HG02759 (cell line): ENCODE data around the gene KATNBL1.

ENCODE experiments used
- ATAC-seq: cut with Tn5 transposase; IDR thresholded peaks from one replicate; pipeline ENCODE4 v1.9.1; 2021; ENCODE audit warnings: mild to moderate bottlenecking, moderate library complexity; ENCODE audit not compliant: unreplicated experiment

The KATNBL1 gene, protein sequence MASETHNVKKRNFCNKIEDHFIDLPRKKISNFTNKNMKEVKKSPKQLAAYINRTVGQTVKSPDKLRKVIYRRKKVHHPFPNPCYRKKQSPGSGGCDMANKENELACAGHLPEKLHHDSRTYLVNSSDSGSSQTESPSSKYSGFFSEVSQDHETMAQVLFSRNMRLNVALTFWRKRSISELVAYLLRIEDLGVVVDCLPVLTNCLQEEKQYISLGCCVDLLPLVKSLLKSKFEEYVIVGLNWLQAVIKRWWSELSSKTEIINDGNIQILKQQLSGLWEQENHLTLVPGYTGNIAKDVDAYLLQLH

DNA sequence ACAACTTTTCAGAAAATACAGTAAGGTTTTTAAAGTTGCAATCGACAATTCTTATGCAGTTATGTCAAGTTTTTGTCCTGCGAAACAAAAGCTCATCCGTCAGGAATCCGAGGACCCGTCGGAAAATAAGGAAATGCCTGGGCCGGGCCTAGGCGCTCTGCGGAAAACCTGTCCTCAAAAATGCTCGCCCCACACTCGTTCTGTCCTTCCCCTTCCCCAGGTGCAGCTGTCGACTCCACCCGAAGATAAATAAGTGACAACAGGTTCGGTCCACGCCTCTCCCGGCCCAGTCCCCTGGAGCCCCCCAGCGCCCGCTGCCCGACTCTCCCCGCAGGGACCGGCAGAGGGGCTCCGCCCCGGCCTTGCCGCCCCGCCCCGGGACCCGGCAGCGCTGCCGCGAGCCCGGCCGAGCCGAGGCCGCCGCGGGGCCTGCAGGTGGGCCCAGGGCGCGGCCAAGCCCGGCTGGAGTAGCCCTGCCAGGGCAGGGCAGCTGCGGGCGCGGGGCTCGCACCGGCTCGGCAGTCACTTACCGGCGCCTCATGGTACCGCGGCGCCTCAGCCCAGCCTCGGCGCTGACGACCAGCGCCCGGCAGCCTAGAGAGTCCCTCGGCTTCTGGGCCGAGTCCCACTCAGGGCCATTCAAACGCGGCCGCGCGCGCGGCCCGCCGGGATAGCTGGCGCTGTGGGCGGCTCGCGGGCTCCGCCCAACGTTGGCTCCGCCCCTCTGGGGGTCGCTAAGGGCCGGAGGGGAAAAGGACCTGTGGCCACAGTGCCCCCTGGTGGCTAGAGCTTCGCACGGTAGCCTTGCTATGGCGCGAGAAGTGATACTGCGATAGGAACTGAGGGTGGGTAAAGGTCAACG is at the start of gene KATNBL1:
TSS of gene KATNBL1 (minus strand) at position 676 of the 862 bp plus-strand sequence. CDS start 46,420 bp downstream, outside the sequence.
- peak; percentile 98 for ATAC-seq

DNA sequence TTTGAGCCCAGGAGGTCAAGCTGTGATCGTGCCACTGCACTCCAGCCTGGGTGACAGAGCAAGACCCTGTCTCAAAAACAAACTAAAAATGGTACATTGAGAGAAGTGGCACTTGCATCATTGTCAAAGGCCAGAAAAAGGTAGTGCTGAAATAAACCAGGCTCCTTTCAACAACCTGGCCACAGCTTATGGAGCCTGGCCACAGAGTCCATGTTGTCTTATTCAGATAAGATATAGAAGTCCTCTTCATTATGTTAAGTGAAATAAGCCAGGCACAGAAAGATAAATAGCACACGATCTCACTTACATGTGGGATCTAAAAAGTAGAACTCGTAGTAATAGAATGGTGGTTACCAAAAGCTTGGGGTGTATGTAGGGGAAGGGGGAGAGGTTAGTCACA is 49.7 kb upstream of the KATNBL1 start:
- ATAC-seq: no peak

DNA sequence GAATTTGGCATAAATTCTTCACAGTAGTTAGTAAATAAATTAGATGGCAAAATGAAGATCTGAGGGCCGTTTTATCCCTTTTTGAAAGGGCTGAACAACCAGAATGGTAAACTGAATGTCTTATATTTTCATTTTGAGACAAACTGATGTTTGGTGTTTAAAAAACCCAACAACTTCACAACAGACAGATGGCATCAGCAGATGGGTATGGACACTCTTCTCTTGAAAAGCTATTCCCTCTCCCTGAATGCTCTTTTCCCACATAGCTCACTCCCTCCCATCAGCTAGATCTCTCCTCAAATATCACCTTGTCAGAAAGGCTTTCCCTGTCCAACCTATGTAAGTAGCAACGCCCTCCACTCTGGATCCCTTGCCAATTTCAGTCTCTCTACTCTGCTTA is 48.3 kb upstream of the KATNBL1 start:
- no peak for ATAC-seq

- ATAC-seq: no peak
These were observed 42.6 kb upstream of the KATNBL1 start for GRCh38 chr15:34252545-34252944.

- no peak for ATAC-seq
These were observed 38.3 kb upstream of the KATNBL1 start for GRCh38 chr15:34248190-34248589.

DNA sequence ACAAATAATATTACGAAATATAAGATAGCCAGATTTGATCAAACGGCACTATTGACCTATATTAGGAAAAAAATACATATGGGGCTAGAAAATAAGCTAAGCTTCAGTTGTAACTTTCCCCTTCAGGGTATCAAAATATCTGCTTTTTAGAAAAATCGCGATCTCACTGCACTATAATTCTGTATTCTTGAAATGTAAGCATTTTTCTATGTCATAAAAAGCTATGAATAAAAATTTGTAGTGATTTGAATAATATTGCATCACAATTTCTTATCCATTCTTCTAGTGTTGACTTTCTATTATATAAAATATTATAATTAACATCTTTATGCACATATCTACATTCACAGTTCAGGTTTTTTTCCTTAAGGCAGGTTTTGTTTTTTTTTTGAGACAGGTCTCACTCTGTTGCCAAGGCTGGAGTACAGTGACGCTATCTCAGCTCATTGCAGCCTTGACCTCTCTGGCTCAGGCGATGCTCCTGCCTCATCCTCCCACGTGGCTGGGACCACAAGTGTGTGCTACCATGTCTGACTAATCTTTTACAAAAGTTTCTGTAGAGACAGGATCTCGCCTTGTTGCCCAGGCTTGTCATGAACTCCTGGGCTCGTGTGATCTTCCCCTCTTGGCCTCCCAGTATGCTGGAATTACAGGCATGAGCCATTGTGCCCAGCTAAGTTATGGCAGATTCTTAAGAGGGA is 36.5 kb upstream of the KATNBL1 start:
- no peak for ATAC-seq

- ATAC-seq: no peak
These were observed 33.3 kb upstream of the KATNBL1 start for GRCh38 chr15:34243226-34243625.

DNA sequence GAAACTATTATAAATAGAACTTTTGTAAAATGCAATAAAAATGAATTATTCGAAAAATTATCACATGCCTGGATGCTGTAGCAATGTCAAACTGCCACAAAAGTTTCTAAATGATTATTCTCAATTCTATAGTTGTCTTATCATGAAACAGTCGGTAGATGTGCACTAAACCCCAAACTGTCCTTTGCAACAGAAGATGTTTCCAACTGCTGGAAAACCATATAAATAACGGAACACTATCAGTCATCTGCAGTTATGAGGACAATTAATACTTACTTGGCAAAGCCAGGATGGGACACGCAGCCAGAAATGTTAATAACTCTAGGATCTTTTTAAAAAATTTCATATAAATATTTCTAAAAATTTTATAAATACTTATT is 32.4 kb upstream of the KATNBL1 start:
- no peak for ATAC-seq

DNA sequence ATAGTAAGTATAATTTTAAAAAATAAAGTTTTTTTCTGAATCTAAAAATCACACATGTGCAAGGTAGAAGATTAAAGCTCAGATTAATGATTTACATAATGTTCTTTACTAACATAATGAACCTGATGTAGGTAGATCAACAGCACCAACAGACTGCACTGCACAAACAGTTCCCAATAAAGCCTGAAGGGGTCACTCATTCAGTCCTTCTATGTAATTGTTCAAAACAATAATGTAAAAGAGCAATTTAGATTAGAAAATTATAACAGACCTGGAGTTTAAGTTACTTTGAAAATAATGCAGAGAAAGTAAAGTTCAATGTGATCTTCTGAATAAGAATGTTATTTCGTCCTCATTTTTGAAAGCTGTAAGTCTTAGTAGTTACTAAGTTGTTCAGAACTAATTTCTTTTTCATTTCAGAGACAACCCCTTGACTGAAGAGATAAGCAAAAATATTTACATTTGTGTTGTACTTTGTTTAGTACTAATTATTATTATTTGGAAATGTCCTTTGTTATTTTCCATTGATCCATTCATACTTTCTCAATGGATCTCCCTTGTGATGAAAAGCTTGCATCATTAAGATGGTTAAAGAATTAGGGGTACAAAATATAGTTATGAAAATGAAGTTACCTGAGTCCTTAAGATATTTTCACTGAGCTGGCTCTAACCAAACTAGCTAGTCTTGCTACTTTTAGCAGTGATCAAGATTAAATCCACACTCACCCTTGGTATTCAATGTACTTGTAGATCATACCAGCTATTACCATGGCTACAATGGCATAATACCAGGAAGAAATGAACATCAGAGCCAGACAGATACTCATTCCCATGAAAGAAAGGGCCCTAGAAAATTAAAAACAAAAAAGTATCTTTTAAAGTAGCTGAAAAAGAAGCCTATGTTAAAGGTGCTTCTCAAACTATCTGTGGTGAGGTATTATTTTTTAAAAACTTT is 31.8 kb upstream of the KATNBL1 start:
- ATAC-seq: no peak

- no peak for ATAC-seq
These were observed 30.6 kb upstream of the KATNBL1 start for GRCh38 chr15:34240537-34240936.

- no peak for ATAC-seq
These were observed 29.4 kb upstream of the KATNBL1 start for GRCh38 chr15:34239151-34239808.

DNA sequence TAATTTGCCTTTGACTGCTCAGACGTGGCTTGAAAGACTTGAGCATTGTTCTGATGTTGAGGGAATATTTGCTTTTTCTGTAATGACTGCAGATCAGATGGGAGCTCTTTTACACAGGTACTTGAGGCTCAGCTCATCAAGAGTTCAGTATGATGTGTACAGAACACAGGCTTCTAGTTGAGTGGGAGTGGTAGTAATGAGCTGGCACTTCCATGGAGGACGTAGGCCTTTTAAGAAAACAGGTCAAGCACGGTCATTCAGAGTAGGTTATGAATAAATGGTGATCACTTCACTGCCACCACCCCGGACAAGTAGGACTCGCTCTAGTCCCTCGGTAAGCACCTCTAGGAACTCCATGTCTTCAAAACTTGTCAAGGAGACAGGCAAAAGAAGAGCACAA is 23.7 kb upstream of the KATNBL1 start:
- no peak for ATAC-seq

- peak; percentile 12 for ATAC-seq
These were observed 14.2 kb upstream of the KATNBL1 start for GRCh38 chr15:34223904-34224596.

DNA sequence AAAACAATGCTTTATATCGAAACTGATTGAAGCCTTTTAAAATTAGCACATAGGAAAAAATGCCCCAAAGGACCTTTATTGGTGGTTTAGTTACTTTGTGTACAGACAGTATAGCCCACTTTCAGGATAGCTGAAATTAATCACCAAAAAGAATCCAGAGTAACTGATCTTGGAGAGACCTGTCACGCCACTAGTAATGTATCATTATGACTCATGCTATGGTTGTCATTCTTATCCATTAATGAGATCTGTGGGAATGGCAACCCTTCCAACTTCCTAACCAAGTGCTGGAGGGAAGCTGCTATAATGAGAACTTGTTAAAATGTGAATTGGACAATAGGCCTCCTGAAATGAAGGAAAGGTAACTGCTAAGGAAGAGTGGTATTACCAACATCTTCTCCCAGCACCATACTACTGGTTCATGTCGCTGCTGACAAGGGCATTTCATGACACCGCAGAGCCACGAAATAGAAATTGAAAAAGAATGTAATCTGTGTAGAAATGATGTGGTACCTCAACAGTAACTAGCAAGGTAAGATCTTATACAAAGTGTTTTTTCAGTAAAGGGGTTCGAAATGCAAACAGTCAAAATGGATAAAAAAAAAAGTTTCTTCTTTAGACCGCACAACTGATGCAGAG is 7.8 kb upstream of the KATNBL1 start:
- ATAC-seq: no peak

DNA sequence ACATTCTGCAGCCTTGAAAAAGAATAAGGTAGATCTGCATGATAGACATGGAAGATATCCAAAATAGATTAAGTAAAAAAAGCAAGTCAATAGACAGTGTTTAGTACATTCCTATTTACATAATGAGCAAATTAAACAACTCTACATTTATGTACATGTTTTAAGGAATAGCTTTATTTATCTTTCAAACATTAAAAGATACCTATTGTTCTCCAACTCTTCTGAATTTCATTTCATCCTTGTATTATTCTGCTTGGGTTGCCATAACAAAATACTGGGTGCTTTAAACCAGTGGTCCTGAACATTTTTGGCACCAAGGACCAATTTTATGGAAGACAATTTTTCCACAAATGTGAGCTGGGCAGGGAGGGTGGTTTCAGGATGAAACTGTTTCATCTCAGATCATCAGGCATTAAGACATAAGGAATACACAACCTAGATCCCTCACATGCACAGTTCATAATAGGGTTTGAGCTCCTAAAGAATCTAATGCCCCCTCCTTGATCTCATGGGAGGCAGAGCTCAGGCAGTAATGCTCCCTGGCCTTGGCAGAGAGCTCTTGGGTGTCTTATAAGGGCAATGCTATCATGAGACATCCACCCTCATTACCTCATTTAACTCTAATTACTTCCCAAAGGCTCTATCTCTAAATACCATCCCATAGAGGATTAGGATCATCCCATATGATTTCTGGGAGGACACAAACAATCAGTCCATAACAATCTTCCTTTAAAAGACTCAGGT is 6.8 kb upstream of the KATNBL1 start:
- no peak for ATAC-seq

DNA sequence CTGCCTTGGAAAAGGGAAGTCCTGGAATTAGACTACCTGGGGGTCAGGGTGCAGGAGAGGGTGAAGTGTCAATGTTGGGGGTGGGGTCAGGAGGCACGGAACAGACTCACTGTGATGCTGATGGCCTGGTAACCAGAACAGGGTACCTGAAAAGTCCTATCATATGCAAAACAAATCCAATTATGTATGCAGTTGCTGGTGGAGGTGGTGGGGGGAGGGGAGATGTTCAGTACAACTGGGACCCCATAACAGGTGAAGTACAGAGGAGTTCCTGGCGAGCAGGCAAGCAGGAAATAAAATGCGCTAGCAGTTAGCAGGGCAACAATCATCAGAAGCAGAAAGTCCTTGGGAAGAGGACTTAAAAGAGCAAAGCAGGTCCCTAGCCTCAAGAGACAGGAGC is 4.2 kb upstream of the KATNBL1 start:
- no peak for ATAC-seq

DNA sequence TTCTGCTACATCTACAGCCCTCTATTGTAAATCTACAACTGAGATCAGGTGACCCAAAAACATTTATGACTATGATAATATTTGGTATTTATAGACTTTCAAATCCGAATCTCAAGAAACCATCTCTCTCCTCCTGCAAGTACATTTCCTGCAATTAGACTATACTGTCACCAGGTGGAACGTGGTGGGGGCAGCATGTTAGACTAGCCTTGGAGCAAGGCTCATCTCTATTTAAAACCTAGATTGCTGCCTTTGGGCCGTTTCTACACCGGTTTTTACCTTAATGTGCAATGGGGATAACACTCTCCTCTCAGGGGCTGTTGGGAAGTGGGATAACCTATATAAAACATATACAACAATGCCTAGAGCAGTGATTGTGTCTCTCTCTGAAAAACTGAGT is 3.8 kb upstream of the KATNBL1 start:
- no peak for ATAC-seq

DNA sequence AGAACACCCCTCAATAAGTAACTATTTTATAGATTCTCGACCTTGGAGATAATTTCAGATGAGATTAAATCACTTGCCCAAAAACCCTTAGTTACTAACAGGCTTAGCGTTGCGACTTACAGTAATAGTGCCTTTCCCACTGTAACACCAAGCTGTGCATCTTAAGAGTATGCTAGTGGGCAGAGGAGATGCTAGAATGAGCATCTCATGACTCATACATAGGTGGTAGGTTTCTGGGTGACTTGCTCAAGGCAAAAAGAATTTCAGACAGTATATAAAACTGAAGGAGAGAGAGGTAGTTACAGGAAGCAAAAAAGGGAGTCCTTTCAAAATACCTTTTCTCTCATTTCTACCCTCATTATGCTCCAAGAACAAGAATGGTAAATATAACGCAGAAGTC is 3.9 kb downstream of the KATNBL1 start:
- no peak for ATAC-seq
